Fibroblast of lung (primary cell): Measurements from ENCODE around the gene CRIP1. TPM values are rescaled to one million over a fixed set of nuclear protein-coding genes. Genes with fewer than 3 reads are reported as not detected.

Experiments used
- DNase-seq, 2 donors: peaks; one replicate each; pipeline versions ENCODE4 v3.0.0 to v3.0.0-alpha.2; 2010; ENCODE audit warnings: low read depth in 2 of 2
- H2AFZ ChIP-seq: 2 replicates; pipeline ENCODE4 v1.5.1; 2012; ENCODE audit warnings: low read length, control low read depth, inconsistent platforms
- H3K27ac ChIP-seq: 2 replicates; pipeline ENCODE4 v1.5.1; 2011; ENCODE audit warnings: low read length, control low read depth; ENCODE audit not compliant: insufficient read depth
- H3K27me3 ChIP-seq: 2 replicates; pipeline ENCODE4 v1.5.1; 2011; ENCODE audit warnings: mild to moderate bottlenecking, low read length; ENCODE audit not compliant: control insufficient read depth, insufficient read depth
- H3K36me3 ChIP-seq: 2 replicates; pipeline ENCODE4 v1.5.1; 2011; ENCODE audit warnings: low read length; ENCODE audit not compliant: control insufficient read depth, insufficient read depth
- H3K4me1 ChIP-seq: 2 replicates; pipeline ENCODE4 v1.5.1; 2011; ENCODE audit warnings: low read length; ENCODE audit not compliant: control insufficient read depth, insufficient read depth; ENCODE audit errors: extremely low read depth
- H3K4me2 ChIP-seq: 2 replicates; pipeline ENCODE4 v1.5.1; 2011; ENCODE audit warnings: low read length, control low read depth; ENCODE audit not compliant: insufficient read depth; ENCODE audit errors: extremely low read depth
- H3K4me3 ChIP-seq, 4 experiments: fragments of 200-600 bp in 1 of 4; sonication (generic) in 1 of 4; replicated peaks in 1 of 4; 2 replicates each; pipeline ENCODE4 v1.5.1; 2011 to 2016; ENCODE audit warnings: low read length in 4 of 4, low read depth in 3 of 4, mild to moderate bottlenecking in 3 of 4, control low read depth in 2 of 4, inconsistent platforms in 1 of 4, mixed read lengths in 1 of 4; ENCODE audit not compliant: insufficient read depth in 1 of 4; ENCODE audit errors: control extremely low read depth in 1 of 4
- H3K79me2 ChIP-seq: 2 replicates; pipeline ENCODE4 v1.5.1; 2012; ENCODE audit warnings: mild to moderate bottlenecking, low read length, inconsistent platforms; ENCODE audit not compliant: control insufficient read depth, insufficient read depth
- H3K9ac ChIP-seq: 2 replicates; pipeline ENCODE4 v1.5.1; 2011; ENCODE audit warnings: mild to moderate bottlenecking, low read length, control low read depth; ENCODE audit not compliant: insufficient read depth
- H3K9me3 ChIP-seq: 2 replicates; pipeline ENCODE4 v1.5.1; 2012; ENCODE audit warnings: low read depth, low read length; ENCODE audit not compliant: control insufficient read depth, insufficient read depth
- H4K20me1 ChIP-seq: 2 replicates; pipeline ENCODE4 v1.5.1; 2011; ENCODE audit warnings: low read length; ENCODE audit not compliant: control insufficient read depth, insufficient read depth; ENCODE audit errors: extremely low read depth
- CTCF ChIP-seq, 2 donors: IDR thresholded peaks in 1 of 2; conservative IDR thresholded peaks in 1 of 2; 1 replicate in 1 of 2; 2 replicates in 1 of 2; pipeline ENCODE4 v1.5.1; 2011 to 2012; ENCODE audit warnings: low read length in 2 of 2, control low read depth in 1 of 2, inconsistent platforms in 1 of 2, low read depth in 1 of 2, mild to moderate bottlenecking in 1 of 2
- EZH2 ChIP-seq: IDR thresholded peaks from 2 replicates; pipeline ENCODE4 v1.5.1; 2012; ENCODE audit warnings: low read length, control low read depth, mild to moderate bottlenecking; ENCODE audit errors: missing control alignments
- polyA plus RNA-seq, 2 donors: library from polyadenylated mRNA; depleted of rRNA in 1 of 2; stranded (reverse) in 1 of 2; unstranded in 1 of 2; fragments of >200 nt; gene quantifications; 2 replicates each; pipeline ENCODE4 v1.2.1, GENCODE V29; 2011 to 2012; ENCODE audit warnings: missing spikeins in 1 of 2
- total RNA-seq: library from RNA; depleted of rRNA; stranded (reverse); fragments of >200 nt; gene quantifications from 2 replicates; pipeline ENCODE4 v1.2.1, GENCODE V29; 2014

Gene CRIP1
- total and polyA plus RNA-seq, 2 donors (not counting 1 experiment from before 2014, with no cell fraction given), result 2.5 to 3.0 TPM

DNA sequence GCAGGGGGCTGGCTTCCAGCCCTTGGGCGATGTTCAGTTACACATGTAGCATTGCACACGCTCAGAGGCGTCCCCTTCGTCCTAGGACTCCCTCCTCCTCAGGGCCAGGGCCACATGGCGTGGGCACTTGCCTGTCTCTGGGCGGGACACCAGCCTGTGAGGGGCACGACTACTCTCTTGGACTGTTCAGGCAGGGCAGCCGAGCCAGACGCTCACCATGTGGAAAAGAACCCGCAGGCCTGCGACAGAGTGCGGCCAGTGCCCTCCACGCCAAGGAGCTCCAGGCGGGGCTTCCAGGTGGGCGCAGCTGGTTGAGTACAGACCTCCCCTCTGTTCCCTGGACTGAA is 46.2 kb upstream of the CRIP1 start:
- peaks cover 6% of the 10 kb centered on the region for H3K36me3 ChIP-seq
- H3K4me3 ChIP-seq, result no peak overlapping the region
- no peak for TF ChIP-seq CTCF (conservative IDR thresholded peaks at IDR 0.05 in 1 of 2, IDR thresholded peaks at IDR 0.05 in 1 of 2; ENCODE audit: low read depth in 1 of 2, low read length in 2 of 2)
- TF ChIP-seq EZH2, result no peak
- H3K9ac ChIP-seq, result no peak overlapping the region
- no peak for DNase-seq
- peaks cover 35% of the 10 kb centered on the region for H3K79me2 ChIP-seq
- no peaks in the 10 kb centered on the region for H3K27me3 ChIP-seq
- H2AFZ ChIP-seq, result no peak overlapping the region
- no peak overlapping the region for H3K4me2 ChIP-seq
- H3K27ac ChIP-seq, result no peak overlapping the region
- no peaks in the 10 kb centered on the region for H3K4me1 ChIP-seq
- H3K9me3 ChIP-seq, result no peaks in the 10 kb centered on the region
- no peaks in the 10 kb centered on the region for H4K20me1 ChIP-seq

- Histone ChIP-seq H3K9me3 (no peaks in the 10 kb centered on the region), H3K27ac (no peak overlapping the region), H3K9ac (no peak overlapping the region), H3K79me2 (peaks cover 32% of the 10 kb centered on the region), H3K27me3 (no peaks in the 10 kb centered on the region), H3K4me3 (no peak overlapping the region), H3K36me3 (peaks cover 6% of the 10 kb centered on the region), H2AFZ (no peak overlapping the region), H3K4me1 (no peaks in the 10 kb centered on the region), H4K20me1 (no peaks in the 10 kb centered on the region), H3K4me2 (no peak overlapping the region)
- no peak for TF ChIP-seq EZH2
- TF ChIP-seq CTCF (conservative IDR thresholded peaks at IDR 0.05 in 1 of 2, IDR thresholded peaks at IDR 0.05 in 1 of 2; ENCODE audit: low read depth in 1 of 2, low read length in 2 of 2), result no peak
- DNase-seq, result no peak
These were observed 45.7 kb upstream of the CRIP1 start for GRCh38 chr14:105440992-105441391.

DNA sequence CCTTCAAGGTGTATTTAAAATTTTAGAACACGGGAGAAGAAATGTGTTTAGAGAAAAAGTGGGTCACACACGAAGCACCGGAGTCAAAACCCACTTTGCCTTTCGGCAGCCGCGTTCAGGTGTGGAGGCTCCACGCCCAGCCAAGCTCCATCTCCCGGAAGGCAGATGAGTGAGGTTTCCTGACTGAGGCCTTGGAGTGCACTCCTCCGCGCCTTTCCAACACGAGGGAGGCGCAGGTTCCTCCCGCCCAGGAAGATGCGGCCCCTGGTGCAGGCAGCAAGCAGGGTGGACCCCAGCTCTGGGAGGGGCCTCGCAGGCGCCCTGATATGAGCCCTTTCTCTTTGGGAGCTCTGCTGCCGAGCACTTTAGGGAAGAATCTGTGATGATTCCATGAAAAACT is 44.6 kb upstream of the CRIP1 start:
- TF ChIP-seq CTCF (conservative IDR thresholded peaks at IDR 0.05 in 1 of 2, IDR thresholded peaks at IDR 0.05 in 1 of 2; ENCODE audit: low read depth in 1 of 2, low read length in 2 of 2), result no peak
- TF ChIP-seq EZH2, result no peak

More for the DNA sequence above, 44.6 kb upstream of the CRIP1 start:
- DNase-seq, result no peak
- peaks cover 22% of the 10 kb centered on the region for H3K79me2 ChIP-seq
- H3K27ac ChIP-seq, result no peak overlapping the region
- no peak overlapping the region for H3K4me3 ChIP-seq
- H2AFZ ChIP-seq, result no peak overlapping the region
- H4K20me1 ChIP-seq, result no peaks in the 10 kb centered on the region
- no peaks in the 10 kb centered on the region for H3K27me3 ChIP-seq
- H3K9ac ChIP-seq, result no peak overlapping the region
- no peaks in the 10 kb centered on the region for H3K9me3 ChIP-seq
- no peaks in the 10 kb centered on the region for H3K4me1 ChIP-seq
- no peak overlapping the region for H3K4me2 ChIP-seq
- peaks cover 6% of the 10 kb centered on the region for H3K36me3 ChIP-seq
